ENCODE results near the gene ING1.

The ING1 gene

GRCh38 chr13:110743687-110744086 lies 30.2 kb downstream of the ING1 start:
- Histone ChIP-seq H3K4me1 (no peaks in the 10 kb centered on the region), H3K36me3 (no peaks in the 10 kb centered on the region), H3K27me3 (peaks cover 7% of the 10 kb centered on the region), H3K9me3 (peaks cover 4% of the 10 kb centered on the region; the same call in 1 of the 2 replicates), H3K4me3 (ENCODE audit: low read depth, low read length) (no peak overlapping the region)
- DNase-seq: no peak
- TF ChIP-seq CTCF (IDR thresholded peaks at IDR 0.05; ENCODE audit: low read depth, low read length): no peak

- Histone ChIP-seq H3K4me1 (no peaks in the 10 kb centered on the region), H3K27me3 (peaks cover 7% of the 10 kb centered on the region), H3K36me3 (no peaks in the 10 kb centered on the region), H3K9me3 (peaks cover 4% of the 10 kb centered on the region; the same call in 1 of the 2 replicates), H3K4me3 (ENCODE audit: low read depth, low read length) (no peak overlapping the region)
- no peak for TF ChIP-seq CTCF (IDR thresholded peaks at IDR 0.05; ENCODE audit: low read depth, low read length)
- no peak for DNase-seq
Measured at GRCh38 chr13:110746438-110746837, 32.9 kb downstream of the ING1 start.

- Histone ChIP-seq H3K4me1 (no peaks in the 10 kb centered on the region), H3K36me3 (no peaks in the 10 kb centered on the region), H3K4me3 (ENCODE audit: low read depth, low read length) (no peak overlapping the region), H3K9me3 (peaks cover 4% of the 10 kb centered on the region; the same call in 1 of the 2 replicates), H3K27me3 (peaks cover 7% of the 10 kb centered on the region; the same call in 1 of the 2 replicates)
- DNase-seq: no peak
- no peak for TF ChIP-seq CTCF (IDR thresholded peaks at IDR 0.05; ENCODE audit: low read depth, low read length)
Measured at GRCh38 chr13:110748271-110748670, 34.8 kb downstream of the ING1 start.

- DNase-seq: no peak
- TF ChIP-seq CTCF (IDR thresholded peaks at IDR 0.05; ENCODE audit: low read depth, low read length): no peak
Measured at GRCh38 chr13:110756219-110756631, 42.7 kb downstream of the ING1 start.

GRCh38 chr13:110757296-110757695 lies 43.8 kb downstream of the ING1 start:
- no peak for DNase-seq
- TF ChIP-seq CTCF (IDR thresholded peaks at IDR 0.05; ENCODE audit: low read depth, low read length): no peak
- Histone ChIP-seq H3K4me3 (ENCODE audit: low read depth, low read length) (no peak overlapping the region), H3K27me3 (peaks cover 8% of the 10 kb centered on the region; the same call in 1 of the 2 replicates), H3K4me1 (no peaks in the 10 kb centered on the region), H3K9me3 (no peaks in the 10 kb centered on the region), H3K36me3 (no peaks in the 10 kb centered on the region)

More at GRCh38 chr13:110756219-110756631, 42.7 kb downstream of the ING1 start:
- no peak overlapping the region for H3K4me3 ChIP-seq (ENCODE audit: low read depth, low read length)
- H3K4me1 ChIP-seq: no peaks in the 10 kb centered on the region
- H3K9me3 ChIP-seq: no peaks in the 10 kb centered on the region
- H3K27me3 ChIP-seq: peaks cover 8% of the 10 kb centered on the region; the same call in 1 of the 2 replicates
- H3K36me3 ChIP-seq: no peaks in the 10 kb centered on the region

- no peak for DNase-seq
- H3K9me3 ChIP-seq: no peaks in the 10 kb centered on the region
- H3K4me1 ChIP-seq: no peaks in the 10 kb centered on the region
- no peak for TF ChIP-seq CTCF (IDR thresholded peaks at IDR 0.05; ENCODE audit: low read depth, low read length)
- H3K4me3 ChIP-seq (ENCODE audit: low read depth, low read length): no peak overlapping the region
- H3K27me3 ChIP-seq: peaks cover 8% of the 10 kb centered on the region; the same call in 1 of the 2 replicates
- no peaks in the 10 kb centered on the region for H3K36me3 ChIP-seq
Measured at GRCh38 chr13:110758195-110758805, 44.8 kb downstream of the ING1 start.
